HG03175 (cell line): ENCODE measurements around the gene DRAXIN.

Experiments used
- ATAC-seq: cut with Tn5 transposase; IDR thresholded peaks from one replicate; pipeline ENCODE4 v1.9.1; 2021; ENCODE audit warnings: mild to moderate bottlenecking, moderate library complexity; ENCODE audit not compliant: unreplicated experiment

The DRAXIN gene

DNA sequence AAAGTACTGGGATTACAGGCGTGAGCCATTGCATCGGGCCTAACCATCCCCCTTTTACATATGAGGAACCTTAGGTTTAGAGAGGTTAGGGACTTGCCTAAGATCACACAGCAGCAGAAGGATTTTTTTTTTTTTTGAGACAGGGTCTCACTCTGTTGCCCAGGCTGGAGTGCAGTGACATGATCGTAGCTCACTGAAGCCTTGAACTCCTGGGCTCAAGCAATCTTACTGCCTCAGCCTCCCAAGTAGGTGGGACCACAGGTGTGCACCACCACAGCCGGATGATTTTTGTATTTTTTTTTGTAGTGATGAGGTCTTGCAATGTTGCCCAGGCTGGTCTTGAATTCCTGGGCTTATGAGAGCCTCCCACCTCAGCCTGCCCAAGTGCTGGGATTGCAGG is 68.3 kb downstream of the DRAXIN start:
- ATAC-seq, result no peak

- ATAC-seq, result no peak
Measured at GRCh38 chr1:11761285-11761684, 69.8 kb downstream of the DRAXIN start.

DNA sequence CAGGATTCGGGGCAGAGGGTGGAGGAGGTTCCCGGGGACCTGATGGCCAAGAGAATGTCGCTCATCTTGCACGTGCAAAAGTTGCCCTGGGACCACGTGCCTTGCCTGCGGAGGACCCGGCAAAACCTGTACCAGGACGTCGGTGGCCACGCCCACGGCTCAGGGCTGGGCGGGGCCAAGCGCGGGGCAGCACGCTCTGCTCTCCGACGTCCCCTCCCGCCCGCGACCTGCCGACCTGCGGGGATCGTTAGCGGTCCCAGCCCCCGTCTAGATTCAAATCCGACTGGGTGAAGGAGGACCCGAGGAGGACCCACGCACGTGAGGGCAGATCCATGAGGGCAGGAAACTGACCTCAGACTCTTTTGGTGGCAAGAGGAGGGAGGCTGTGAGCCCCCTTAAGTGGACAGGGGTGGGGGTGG is 70.5 kb downstream of the DRAXIN start, which contains the start of gene C1orf167:
C1orf167 (plus strand) TSS at position 206 of the 419 bp plus-strand sequence. CDS start 2,208 bp downstream, outside the sequence.
- no peak for ATAC-seq

DNA sequence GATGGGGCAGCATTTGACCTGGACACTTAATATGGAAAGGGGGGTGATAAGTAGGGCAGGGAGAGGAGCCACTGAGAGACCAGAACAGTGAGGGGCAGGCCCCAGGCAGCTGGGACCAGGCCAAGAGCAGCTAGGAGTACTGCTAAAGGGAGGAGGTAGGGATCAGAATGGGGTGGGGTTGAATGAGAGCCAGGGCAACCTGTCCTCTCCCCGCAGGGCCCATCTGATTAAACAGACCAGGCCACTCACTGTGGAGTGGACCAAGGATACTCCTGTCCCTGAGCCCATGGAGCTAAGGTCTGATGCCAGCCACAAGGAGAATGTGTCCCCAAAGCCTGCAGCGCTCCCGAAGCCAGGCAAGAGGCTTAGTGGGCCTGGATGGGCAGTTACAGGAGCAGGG is 72.6 kb downstream of the DRAXIN start:
- no peak for ATAC-seq

- ATAC-seq, result no peak
Measured at GRCh38 chr1:11764519-11764918, 73.0 kb downstream of the DRAXIN start.

DNA sequence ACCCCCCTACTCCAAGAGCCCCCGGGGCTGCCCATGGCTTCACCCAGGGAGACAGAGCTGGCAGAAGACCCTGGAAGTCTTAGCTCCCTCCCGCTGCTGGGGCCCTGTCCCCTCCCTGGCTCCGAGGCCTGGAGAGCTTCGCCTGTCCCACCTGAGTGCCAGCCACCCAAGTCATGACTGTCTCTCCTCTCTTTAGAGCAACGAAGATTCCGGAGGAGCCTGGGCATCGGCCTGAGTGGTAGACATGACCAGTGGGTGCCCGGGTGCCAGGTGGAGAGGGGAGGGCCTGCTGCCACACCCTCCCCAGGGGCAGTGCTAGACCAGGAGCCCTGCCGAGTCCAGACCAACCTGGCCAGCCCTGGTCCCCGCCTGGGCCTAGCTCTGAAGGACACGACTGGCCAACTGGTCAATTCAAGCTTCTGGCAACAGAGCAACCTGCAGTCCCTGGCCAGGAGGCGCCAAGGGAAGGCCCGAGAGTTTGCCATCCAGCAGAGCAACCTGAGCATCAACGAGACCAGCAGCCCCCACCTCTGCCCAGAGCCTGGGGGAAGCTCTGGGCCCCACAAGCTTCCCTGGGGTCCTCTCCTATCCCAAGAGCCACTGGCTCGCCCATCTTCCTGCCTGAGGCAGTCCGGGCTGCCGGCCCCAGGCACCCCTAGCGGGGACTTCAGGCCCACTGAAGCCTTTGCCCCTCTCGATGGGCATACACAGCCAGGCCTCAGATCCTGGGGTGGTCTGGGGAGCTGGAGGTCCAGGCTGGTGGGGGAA is 74.3 kb downstream of the DRAXIN start:
- ATAC-seq, result no peak

- no peak for ATAC-seq
Measured at GRCh38 chr1:11766429-11766776, 74.9 kb downstream of the DRAXIN start.

DNA sequence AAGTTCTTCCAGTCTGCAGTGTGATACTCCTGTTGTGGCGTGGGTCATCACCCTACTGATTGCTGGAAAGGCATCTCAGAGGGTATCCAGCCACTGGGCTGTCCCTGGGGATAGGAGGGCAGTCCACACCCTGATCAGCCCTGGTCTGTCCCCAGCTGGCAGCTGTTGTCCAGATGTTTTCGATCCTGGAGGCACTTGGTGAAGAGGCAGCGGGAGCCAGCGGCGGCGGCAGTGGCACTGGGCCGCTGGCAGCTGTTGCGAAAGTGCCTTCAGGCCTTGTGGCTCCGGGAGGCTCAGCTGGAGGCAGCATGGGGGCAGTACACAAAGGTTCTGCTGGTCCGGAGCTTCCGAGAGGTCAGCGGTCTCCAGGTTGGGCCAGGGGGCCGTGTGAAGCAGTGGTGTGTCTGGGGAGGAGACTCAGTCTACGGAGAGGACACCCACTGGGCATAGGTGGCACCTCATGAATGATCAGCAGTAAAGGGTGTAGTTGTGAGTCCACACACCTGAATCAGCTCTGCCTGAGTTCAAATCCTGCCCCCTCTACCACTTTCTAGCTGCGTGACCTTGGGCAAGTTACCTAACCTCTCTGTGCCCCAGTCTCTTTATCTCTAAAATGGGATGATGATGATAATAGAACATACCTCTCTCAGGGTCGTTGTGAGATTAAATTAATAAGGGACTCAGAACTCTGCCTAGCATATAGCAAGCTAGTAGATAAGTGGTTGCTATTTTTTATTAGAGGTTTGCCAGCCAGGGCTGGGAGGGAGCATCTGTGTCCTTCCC is 76.6 kb downstream of the DRAXIN start:
- no peak for ATAC-seq

- ATAC-seq, result no peak
Measured at GRCh38 chr1:11768821-11769220, 77.3 kb downstream of the DRAXIN start.

- ATAC-seq, result no peak
Measured at GRCh38 chr1:11769274-11769673, 77.8 kb downstream of the DRAXIN start.

- ATAC-seq, result no peak
Measured at GRCh38 chr1:11770011-11770410, 78.5 kb downstream of the DRAXIN start.

- ATAC-seq, result no peak
Measured at GRCh38 chr1:11771481-11772043, 80.1 kb downstream of the DRAXIN start.

GRCh38 chr1:11772458-11772857 is 80.9 kb downstream of the DRAXIN start:
- no peak for ATAC-seq

DNA sequence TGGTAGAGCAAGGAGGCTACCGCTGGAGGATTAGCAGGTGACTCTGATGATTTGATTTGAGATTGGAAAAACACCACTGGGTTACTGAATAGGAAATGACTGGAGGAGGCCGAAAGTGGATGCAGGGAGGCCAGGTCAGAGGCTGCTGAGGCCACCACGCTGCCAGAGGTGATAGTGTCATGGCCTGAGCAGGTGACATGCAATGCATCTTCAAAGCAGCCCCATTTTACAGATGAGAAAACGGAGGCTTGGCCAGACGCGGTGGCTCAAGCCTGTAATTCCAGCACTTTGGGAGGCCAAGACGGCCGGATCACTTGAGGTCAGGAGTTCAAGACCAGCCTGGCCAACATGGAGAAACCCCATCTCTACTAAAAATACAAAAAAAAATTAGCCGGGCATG is 83.2 kb downstream of the DRAXIN start:
- ATAC-seq, result no peak
